ENCODE measurements around the gene ABHD8.

The ABHD8 gene

GRCh38 chr19:17319473-17320238, 16.4 kb upstream of the ABHD8 start:
- H3K4me3 ChIP-seq (replicated peaks; ENCODE audit: low read depth, low read length), result no peak overlapping the region
- TF ChIP-seq CTCF (IDR thresholded peaks at IDR 0.05; ENCODE audit: low read length, missing control alignments), result no peak
- no peak for DNase-seq (ENCODE audit: low read depth)

- no peak overlapping the region for H3K4me3 ChIP-seq (replicated peaks; ENCODE audit: low read depth, low read length)
- TF ChIP-seq CTCF (IDR thresholded peaks at IDR 0.05; ENCODE audit: low read length, missing control alignments), result no peak
- DNase-seq (ENCODE audit: low read depth), result no peak
These were observed 15.7 kb upstream of the ABHD8 start for GRCh38 chr19:17318966-17319365.

GRCh38 chr19:17314007-17314593, 10.9 kb upstream of the ABHD8 start:
- no peak overlapping the region for H3K4me3 ChIP-seq (replicated peaks; ENCODE audit: low read depth, low read length)
- no peak for TF ChIP-seq CTCF (IDR thresholded peaks at IDR 0.05; ENCODE audit: low read length, missing control alignments)
- DNase-seq (ENCODE audit: low read depth), result no peak

- no peak for DNase-seq (ENCODE audit: low read depth)
- no peak for TF ChIP-seq CTCF (IDR thresholded peaks at IDR 0.05; ENCODE audit: low read length, missing control alignments)
- H3K4me3 ChIP-seq (replicated peaks; ENCODE audit: low read depth, low read length), result no peak overlapping the region
These were observed 9.2 kb upstream of the ABHD8 start for GRCh38 chr19:17312189-17313113.

GRCh38 chr19:17311455-17312188, 8.4 kb upstream of the ABHD8 start:
- TF ChIP-seq CTCF (IDR thresholded peaks at IDR 0.05; ENCODE audit: low read length, missing control alignments), result no peak
- DNase-seq (ENCODE audit: low read depth), result peak; percentile 64
- H3K4me3 ChIP-seq (replicated peaks; ENCODE audit: low read depth, low read length), result no peak overlapping the region

GRCh38 chr19:17309965-17310461, 6.8 kb upstream of the ABHD8 start:
- peak overlapping the region; percentile 97 for H3K4me3 ChIP-seq (replicated peaks; ENCODE audit: low read depth, low read length)
- no peak for DNase-seq (ENCODE audit: low read depth)
- no peak for TF ChIP-seq CTCF (IDR thresholded peaks at IDR 0.05; ENCODE audit: low read length, missing control alignments)
